ENCODE measurements around the gene TNPO1. TPM values are rescaled to one million over a fixed set of nuclear protein-coding genes. Genes with fewer than 3 reads are reported as not detected.

The TNPO1 gene
- total and polyA plus RNA-seq, 2 of the 13 experiments (the other 11 are each of a cell fraction or from before 2014, with no cell fraction given): 26.7 to 123 TPM

GRCh38 chr5:72816284-72817075 lies at the start of gene TNPO1 (continued):
- no peak; the same call in 1 of the 2 replicates for TF ChIP-seq LBX2 (CRISPR knock-in tag; IDR thresholded peaks at IDR 0.05; ENCODE audit: borderline replicate concordance)
- TF ChIP-seq HOXD1 (CRISPR knock-in tag; IDR thresholded peaks at IDR 0.05): peak; percentile 81

- WGBS (ENCODE audit: low lambda C conversion rate): 12% methylated on average over 7 of the region's 7 CpGs
- no peak overlapping the region for H2AFZ ChIP-seq (ENCODE audit: low read length)
- H3K79me2 ChIP-seq (ENCODE audit: insufficient read depth, low read length): no peaks in the 10 kb centered on the region
- peak; percentile 76 for FAIRE-seq
- no peak overlapping the region for H3K27ac ChIP-seq (ENCODE audit: extremely low read length, insufficient read depth, low read length)
- no peak overlapping the region for H3K9ac ChIP-seq (ENCODE audit: insufficient read depth, low read depth, low read length)
- no peak overlapping the region for H3K4me3 ChIP-seq (replicated peaks in 1 of 3; ENCODE audit: insufficient read depth in 1 of 3, low read depth in 2 of 3, low read length in 3 of 3)
- intact Hi-C loops (cut with micrococcal nuclease; ENCODE audit: unreplicated experiment): loop anchor here (1.0 kb wide), 1 partner anchor 49 kb away; the partner anchor contains the start of gene TNPO1
- no TSS peak for BruUV-seq (replicated peaks)
- DNase-seq (ENCODE audit: low spot score): peak; percentile 86
- H3K4me2 ChIP-seq (ENCODE audit: low read depth, low read length): no peak overlapping the region
- in situ Hi-C loops (cut with HindIII; ENCODE audit: extremely low pct_ligation_motif_present, low pct_unique_long_range_greater_than_20kb): no loop called here
- no peaks in the 10 kb centered on the region for H3K9me3 ChIP-seq (ENCODE audit: low read length)
- no peaks in the 10 kb centered on the region for H3K36me3 ChIP-seq (replicated peaks in 1 of 2; ENCODE audit: control insufficient read depth in 1 of 2, insufficient read depth in 2 of 2, low read length in 2 of 2)
- ATAC-seq: peak; percentile 100
- H4K20me1 ChIP-seq (ENCODE audit: insufficient read depth, low read length): no peaks in the 10 kb centered on the region
- H3K27me3 ChIP-seq (ENCODE audit: control insufficient read depth in 1 of 2, insufficient read depth in 2 of 2, low read length in 2 of 2): no peaks in the 10 kb centered on the region; a peak in 1 of 5 replicates
- ChIA-PET CTCF (ENCODE audit: low intra/inter-chr PET ratio, low total read pairs) (no interaction called here), POLR2A (no interaction called here)
- H3K4me1 ChIP-seq (ENCODE audit: insufficient read depth, low read length): peaks cover 12% of the 10 kb centered on the region
- TF ChIP-seq ARID5B (CRISPR knock-in tag; IDR thresholded peaks at IDR 0.05) (peak; percentile 17; the same call in 1 of the 2 replicates), MYPOP (CRISPR knock-in tag; IDR thresholded peaks at IDR 0.05) (no peak), ZMYM4 (CRISPR knock-in tag; IDR thresholded peaks at IDR 0.05) (0 out of 2 replicates have a peak, but pooled peaks have one; percentile 45), CTCF (CRISPR knock-in tag; IDR thresholded peaks at IDR 0.05) (0 out of 2 replicates have a peak, but pooled peaks have one; percentile 25), YY1 (IDR thresholded peaks at IDR 0.05; ENCODE audit: insufficient read depth, insufficient replicate concordance, low read depth, low read length) (no peak), ZNF710 (CRISPR knock-in tag; IDR thresholded peaks at IDR 0.05; ENCODE audit: borderline replicate concordance) (no peak), TEAD3 (CRISPR knock-in tag; optimal IDR thresholded peaks at IDR 0.05; ENCODE audit: borderline replicate concordance) (peak; percentile 13), ZNF121 (CRISPR knock-in tag; IDR thresholded peaks at IDR 0.05) (no peak)
These were observed 49.0 kb upstream of the TNPO1 start for GRCh38 chr5:72767289-72768010.
